ENCODE data around the gene SH3RF2.

SH3RF2 gene

GRCh38 chr5:145975001-145975360 is 38.6 kb downstream of the SH3RF2 start:
- H3K4me1 ChIP-seq = peaks cover 0 to 42% (median 30%) of the 10 kb centered on the region in 4 donors
- DNase-seq = peak; percentile 57 to 89
- intact Hi-C loops (cut with DNase I; ENCODE audit: low total_unique reads) = no loop called here

DNA sequence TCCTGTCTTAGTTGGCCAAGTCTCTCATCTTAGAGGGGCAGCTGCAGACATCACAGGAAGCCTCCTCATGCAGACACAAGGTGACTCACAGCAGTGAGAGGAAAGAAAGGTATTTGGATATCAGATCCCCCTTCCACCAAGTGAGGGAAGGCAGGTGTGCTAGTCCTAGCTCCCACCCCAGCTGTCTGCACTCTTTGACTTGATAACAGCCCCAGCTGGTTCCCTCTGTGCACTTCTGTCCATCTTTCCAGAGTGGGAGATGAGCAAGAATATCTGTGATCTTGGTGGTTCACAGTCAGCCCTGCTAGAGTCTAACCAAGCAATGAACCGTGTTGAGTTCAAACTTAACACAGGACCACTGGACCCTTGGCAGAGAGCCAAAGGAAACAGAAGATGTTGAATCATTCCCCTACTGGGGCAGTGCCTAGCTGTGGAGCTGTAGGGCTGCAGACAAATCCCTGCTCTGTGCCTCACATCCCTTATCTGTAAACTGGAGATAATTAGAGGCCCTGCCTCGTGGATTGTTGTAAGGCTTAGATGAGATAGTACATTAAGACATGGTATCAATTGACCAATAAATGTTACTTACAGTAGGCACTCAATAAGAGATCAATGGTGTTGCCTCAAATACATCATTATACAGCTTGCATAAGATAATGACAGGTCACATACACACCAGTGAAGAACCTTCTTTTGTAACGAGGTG is 39.1 kb downstream of the SH3RF2 start:
- Histone ChIP-seq H3K4me1 (peaks cover 0 to 42% (median 30%) of the 10 kb centered on the region in 4 donors), H3K9me3 (no peaks in the 10 kb centered on the region), H3K27ac (peak overlapping the region; percentile 80 to 82), H3K27me3 (no peaks in the 10 kb centered on the region), H3K36me3 (no peaks in the 10 kb centered on the region), H3K4me3 (no peak overlapping the region)
- DNase-seq = peak; percentile 20 to 70
- TF ChIP-seq, protein P1, sequence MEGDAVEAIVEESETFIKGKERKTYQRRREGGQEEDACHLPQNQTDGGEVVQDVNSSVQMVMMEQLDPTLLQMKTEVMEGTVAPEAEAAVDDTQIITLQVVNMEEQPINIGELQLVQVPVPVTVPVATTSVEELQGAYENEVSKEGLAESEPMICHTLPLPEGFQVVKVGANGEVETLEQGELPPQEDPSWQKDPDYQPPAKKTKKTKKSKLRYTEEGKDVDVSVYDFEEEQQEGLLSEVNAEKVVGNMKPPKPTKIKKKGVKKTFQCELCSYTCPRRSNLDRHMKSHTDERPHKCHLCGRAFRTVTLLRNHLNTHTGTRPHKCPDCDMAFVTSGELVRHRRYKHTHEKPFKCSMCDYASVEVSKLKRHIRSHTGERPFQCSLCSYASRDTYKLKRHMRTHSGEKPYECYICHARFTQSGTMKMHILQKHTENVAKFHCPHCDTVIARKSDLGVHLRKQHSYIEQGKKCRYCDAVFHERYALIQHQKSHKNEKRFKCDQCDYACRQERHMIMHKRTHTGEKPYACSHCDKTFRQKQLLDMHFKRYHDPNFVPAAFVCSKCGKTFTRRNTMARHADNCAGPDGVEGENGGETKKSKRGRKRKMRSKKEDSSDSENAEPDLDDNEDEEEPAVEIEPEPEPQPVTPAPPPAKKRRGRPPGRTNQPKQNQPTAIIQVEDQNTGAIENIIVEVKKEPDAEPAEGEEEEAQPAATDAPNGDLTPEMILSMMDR (IDR thresholded peaks at IDR 0.05) = no peak
- intact Hi-C loops (cut with DNase I; ENCODE audit: low total_unique reads) = no loop called here

More at GRCh38 chr5:145975001-145975360, 38.6 kb downstream of the SH3RF2 start:
- Histone ChIP-seq H3K9me3 (no peaks in the 10 kb centered on the region), H3K36me3 (no peaks in the 10 kb centered on the region), H3K27me3 (no peaks in the 10 kb centered on the region), H3K27ac (peak overlapping the region; percentile 80 to 82), H3K4me3 (no peak overlapping the region)
- TF ChIP-seq, protein P1 (IDR thresholded peaks at IDR 0.05) = no peak

DNA sequence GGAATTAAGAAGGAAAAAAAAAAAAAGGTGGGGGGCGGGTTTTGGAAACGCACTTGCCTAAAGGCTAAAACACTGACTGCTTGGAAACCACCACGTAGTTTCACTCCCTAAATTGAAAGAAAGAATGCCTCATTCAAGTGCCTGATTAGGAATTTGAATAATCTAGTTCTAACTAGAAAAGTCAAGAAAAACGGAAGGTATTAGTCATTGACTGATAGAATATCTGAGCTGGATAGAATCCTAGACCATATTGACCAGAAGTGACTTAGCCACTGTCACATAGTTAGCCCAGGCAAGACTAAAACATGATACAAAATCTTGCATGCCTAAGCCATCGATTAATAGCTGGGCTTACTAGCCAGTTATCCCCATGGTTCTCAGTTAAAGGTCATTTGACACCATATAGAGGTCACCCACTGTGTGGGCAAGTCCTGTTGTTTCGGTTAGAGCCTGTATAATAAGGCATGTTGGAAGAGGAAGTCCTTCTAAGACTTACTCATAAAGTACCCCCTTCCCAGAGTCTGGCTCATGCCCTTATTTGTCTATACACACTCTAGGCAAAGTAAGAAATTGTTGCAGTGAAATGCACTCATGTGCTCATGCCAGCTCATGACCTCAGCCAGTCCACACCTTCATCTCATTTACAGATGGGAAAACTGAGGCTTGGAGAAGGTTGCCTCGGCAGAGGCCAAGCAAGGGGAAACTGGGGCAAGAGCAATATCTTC is 40.2 kb downstream of the SH3RF2 start:
- H3K4me3 ChIP-seq = no peak overlapping the region
- no peaks in the 10 kb centered on the region for H3K36me3 ChIP-seq
- DNase-seq = no peak
- H3K4me1 ChIP-seq = peaks cover 0 to 42% (median 30%) of the 10 kb centered on the region in 4 donors
- peak overlapping the region; percentile 80 to 82 for H3K27ac ChIP-seq
- no peaks in the 10 kb centered on the region for H3K9me3 ChIP-seq
- intact Hi-C loops (cut with DNase I; ENCODE audit: low total_unique reads) = no loop called here
- TF ChIP-seq, protein P1 (IDR thresholded peaks at IDR 0.05) = no peak
- H3K27me3 ChIP-seq = no peaks in the 10 kb centered on the region

GRCh38 chr5:145978171-145978570 is 41.8 kb downstream of the SH3RF2 start:
- no peak overlapping the region for H3K4me3 ChIP-seq
- intact Hi-C loops (cut with DNase I; ENCODE audit: low total_unique reads) = no loop called here
- TF ChIP-seq, protein P1 (IDR thresholded peaks at IDR 0.05) = no peak
- H3K4me1 ChIP-seq = peaks cover 0 to 37% (median 29%) of the 10 kb centered on the region in 4 donors
- H3K9me3 ChIP-seq = no peaks in the 10 kb centered on the region
- H3K27me3 ChIP-seq = no peaks in the 10 kb centered on the region
- no peak overlapping the region for H3K27ac ChIP-seq
- H3K36me3 ChIP-seq = no peaks in the 10 kb centered on the region
- no peak for DNase-seq

GRCh38 chr5:145978708-145979107 is 42.3 kb downstream of the SH3RF2 start:
- peaks cover 0 to 37% (median 28%) of the 10 kb centered on the region in 4 donors for H3K4me1 ChIP-seq
- no peaks in the 10 kb centered on the region for H3K27me3 ChIP-seq
- TF ChIP-seq, protein P1 (IDR thresholded peaks at IDR 0.05) = no peak
- no peak overlapping the region for H3K4me3 ChIP-seq
- no peak for DNase-seq
- intact Hi-C loops (cut with DNase I; ENCODE audit: low total_unique reads) = no loop called here
- H3K27ac ChIP-seq = no peak overlapping the region
- H3K9me3 ChIP-seq = no peaks in the 10 kb centered on the region
- no peaks in the 10 kb centered on the region for H3K36me3 ChIP-seq
